ENCODE results near the gene OR7D4.
"Not testable (repeated sequence)": the region's sequence is repeated elsewhere in the genome, so short reads cannot be mapped to it uniquely, and the experiment has no call there.

OR7D4 gene

GRCh38 chr19:9219489-9219888 lies at the start of gene OR7D4:
Gene OR7D4 (minus strand): TSS chr19:9219589. CDS start chr19:9214837, 4,752 bp downstream.
- DNase-seq, result no peak

DNA sequence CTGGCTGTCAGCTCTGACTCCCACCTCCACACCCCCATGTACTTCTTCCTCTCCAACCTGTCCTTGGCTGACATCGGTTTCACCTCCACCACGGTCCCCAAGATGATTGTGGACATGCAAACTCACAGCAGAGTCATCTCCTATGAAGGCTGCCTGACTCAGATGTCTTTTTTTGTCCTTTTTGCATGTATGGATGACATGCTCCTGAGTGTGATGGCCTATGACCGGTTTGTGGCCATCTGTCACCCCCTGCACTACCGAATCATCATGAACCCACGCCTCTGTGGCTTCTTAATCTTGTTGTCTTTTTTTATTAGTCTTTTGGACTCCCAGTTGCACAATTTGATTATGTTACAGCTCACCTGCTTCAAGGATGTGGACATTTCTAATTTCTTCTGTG lies 31.8 kb upstream of the OR7D4 start:
- no peak for DNase-seq

GRCh38 chr19:9250630-9251029 lies 31.2 kb upstream of the OR7D4 start, which contains the start of gene OR7E24:
Gene OR7E24 (plus strand): TSS chr19:9250930. CDS start chr19:9251044, 114 bp downstream.
- no peak for DNase-seq

DNA sequence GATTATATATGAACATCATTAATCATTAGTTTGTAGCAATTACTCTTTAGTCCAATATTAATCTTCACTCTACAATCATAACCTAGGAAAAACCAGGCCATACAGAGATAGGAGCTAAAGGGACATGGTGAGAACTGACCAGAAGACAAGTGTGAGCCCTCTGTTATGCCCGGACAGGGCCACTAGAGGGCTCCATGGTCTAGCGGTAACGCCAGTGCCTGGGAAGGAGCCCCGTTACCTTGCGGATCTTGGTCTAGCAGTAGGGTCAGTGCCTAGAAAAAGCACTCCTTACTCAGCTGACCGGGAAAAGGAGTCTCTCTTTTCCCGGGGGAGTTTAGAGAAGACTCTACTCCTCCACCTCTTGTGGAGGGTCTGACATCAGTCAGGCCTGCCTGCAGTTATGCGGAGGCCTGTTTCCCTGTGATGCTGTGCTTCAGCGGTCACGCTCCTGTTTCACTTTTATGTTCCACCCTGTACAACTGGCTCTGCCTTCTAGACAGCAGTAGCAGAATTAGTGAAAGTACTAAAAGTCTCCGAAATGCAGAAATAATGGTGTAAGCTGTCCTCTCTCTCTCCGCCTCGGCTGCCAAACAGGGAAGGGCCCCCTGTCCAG lies 13.8 kb downstream of the OR7D4 start:
- peak; percentile 9 to 28 for DNase-seq

DNA sequence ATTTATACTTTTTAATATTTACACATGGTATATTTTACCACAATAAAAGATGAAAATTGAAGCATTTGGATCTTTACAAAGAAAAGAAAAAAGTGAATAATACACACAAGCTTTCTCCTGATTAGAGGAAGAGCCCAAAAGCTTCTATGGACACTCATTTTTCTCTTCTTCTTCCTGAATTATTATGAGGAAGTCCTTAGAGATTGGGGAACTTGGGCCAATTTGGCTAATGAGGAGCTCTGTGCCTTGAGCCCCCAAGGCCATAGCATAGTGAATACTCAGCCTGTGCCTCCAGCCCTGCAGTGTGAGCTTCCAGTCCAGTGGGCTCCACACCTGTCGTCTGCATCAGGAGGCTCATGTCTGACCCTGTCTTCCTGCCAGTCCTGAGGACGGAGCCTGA lies 21.3 kb downstream of the OR7D4 start:
- DNase-seq, result not testable (repeated sequence)

DNA sequence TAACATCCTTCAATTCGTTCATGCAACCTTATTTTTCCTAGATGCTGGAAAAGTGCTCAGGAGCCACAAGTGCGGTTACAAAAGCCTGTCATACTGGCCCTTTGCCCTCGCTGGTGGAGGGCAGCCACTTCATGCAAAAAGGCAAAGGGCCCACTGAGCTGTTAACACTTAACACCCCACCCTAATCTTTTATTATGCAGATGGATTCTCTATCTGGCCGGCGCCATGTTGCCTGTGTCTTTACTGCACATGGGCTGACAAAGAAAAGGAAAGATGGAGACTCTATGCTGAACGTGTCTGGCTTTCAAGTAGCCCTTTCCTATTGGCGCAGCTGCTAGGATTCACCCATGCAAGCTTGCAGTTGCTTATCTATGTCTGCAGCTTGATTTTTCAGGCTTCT lies 29.9 kb downstream of the OR7D4 start:
- DNase-seq, result no peak

- DNase-seq, result no peak
Observed at GRCh38 chr19:9187191-9187590, 32.2 kb downstream of the OR7D4 start.

DNA sequence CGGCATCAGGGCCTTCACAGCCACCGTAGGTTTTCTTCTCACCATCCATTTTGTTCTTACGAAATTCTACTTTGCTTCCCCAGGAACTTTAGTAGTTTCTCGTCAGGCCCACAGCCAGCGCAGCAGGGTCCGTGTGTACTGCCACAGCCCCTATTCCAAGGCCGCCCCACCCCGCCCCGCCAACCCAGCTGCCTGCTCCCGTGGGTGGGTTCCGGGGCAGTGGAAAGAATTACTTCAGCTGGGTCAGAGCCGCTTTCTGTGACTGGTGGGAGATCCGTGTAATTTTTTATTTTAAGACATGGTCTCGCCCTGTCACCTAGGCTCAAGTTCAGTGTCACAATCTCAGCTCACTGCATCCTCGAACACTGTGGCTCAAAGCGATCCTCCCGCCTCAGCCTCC lies 36.4 kb downstream of the OR7D4 start:
- no peak for DNase-seq

GRCh38 chr19:9178901-9179300 lies 40.5 kb downstream of the OR7D4 start, which contains the start of gene OR7D2:
Gene OR7D2 (plus strand): TSS chr19:9178979. CDS start chr19:9185782, 6,803 bp downstream.
- no peak for DNase-seq

DNA sequence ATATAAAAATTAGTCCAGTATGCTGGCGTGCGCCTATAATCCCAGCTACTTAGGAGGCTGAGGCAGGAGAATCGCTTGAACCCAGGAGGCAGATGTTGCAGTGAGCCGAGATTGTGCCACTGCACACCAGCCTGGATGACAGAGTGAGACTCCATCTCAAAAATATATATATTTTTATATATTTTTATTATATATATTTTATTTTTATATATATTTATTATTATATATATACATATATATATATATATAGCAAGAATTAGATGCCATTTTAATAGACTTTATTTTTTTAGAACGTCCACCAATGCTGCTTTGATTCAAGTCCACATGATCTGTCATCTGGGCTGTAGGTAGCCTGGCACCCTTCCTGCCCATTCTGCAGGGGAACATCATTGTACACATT lies 44.1 kb downstream of the OR7D4 start:
- DNase-seq, result no peak

DNA sequence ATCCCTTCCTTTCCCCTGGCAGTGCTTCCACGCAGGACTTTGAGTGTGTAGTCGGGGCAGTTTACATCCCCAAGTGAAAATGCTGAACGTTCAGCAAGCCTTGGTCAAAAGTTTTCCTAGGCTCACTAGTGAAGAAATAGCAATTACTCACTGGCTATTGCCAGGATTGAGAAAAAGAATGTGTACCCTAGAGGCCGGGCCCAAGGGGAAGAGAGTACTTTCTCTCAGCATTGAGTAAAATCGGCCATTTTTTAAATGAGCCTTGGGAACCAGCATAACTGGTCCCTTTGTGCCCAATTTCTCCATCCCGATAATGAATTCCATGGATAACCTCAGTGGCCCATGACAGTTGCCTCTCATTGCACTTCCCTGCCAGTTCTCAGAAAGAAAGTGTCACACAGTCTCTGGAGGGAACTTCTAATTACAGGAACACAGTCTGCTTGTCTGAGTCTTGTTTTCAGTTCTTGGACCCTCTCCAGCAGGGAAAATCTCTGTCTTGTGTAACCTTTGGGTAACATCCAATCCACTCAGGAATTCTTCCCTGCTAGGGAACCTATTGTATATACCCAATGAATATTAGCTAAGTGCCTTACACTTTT lies 47.9 kb downstream of the OR7D4 start:
- DNase-seq, result no peak

GRCh38 chr19:9166846-9167245 lies 52.5 kb downstream of the OR7D4 start:
- DNase-seq, result no peak

DNA sequence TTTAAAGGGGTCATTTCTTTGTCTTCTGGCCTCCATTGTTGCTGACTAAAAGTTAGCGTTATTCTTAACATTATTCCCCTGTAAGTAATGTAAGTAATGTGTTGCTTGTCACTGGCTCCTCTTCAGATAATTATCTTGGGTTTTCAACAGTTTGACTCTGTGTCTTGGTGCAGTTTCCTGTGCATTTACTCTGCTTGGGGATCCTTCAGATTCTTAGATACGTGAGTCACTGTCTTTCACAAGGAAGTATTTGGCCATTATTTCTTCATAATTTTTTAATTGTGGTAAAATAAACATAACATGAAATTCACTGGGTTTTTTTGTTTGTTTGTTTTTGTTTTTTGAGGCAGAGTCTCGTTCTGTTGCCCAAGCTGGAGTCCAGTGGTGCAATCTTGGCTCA lies 54.1 kb downstream of the OR7D4 start:
- DNase-seq, result no peak

DNA sequence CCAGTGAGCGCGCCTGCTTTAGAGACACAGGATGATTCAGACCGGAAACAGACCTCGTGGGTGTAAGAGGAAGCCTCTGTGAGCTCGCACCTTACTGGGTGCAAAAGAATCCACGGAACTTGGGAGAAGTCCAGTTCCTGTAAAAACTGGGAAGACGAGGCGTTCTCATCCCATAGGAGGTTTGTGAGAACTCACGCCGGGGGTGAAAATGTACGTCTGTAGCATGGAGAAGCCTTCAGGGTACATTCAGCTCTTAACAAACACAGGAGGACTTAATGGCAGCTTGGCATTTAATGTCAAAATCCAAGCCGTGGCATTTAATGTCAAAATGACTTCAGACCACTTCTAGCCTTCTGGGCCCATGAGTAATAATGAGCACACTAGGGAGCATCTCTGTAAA lies 58.0 kb downstream of the OR7D4 start:
- DNase-seq, result no peak

All from AML-193 (cell line).